Measurements from ENCODE around the gene BBOF1.
A peak's percentile ranks its signal among the peaks of the same experiment; 100 is the strongest.
"Not testable (repeated sequence)": the region's sequence is repeated elsewhere in the genome, so short reads cannot be mapped to it uniquely, and the experiment has no call there.

BBOF1 gene, protein sequence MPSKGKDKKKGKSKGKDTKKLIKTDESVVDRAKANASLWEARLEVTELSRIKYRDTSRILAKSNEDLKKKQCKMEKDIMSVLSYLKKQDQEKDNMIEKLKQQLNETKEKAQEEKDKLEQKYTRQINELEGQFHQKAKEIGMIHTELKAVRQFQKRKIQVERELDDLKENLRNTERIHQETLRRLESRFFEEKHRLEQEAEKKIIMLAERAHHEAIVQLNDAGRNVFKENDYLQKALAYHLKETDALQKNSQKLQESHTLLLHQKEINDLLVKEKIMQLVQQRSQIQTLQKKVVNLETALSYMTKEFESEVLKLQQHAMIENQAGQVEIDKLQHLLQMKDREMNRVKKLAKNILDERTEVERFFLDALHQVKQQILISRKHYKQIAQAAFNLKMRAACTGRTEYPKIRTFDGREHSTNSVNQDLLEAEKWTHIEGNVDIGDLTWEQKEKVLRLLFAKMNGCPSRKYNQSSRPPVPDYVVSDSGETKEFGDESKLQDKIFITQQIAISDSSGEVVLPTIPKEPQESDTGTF

DNA sequence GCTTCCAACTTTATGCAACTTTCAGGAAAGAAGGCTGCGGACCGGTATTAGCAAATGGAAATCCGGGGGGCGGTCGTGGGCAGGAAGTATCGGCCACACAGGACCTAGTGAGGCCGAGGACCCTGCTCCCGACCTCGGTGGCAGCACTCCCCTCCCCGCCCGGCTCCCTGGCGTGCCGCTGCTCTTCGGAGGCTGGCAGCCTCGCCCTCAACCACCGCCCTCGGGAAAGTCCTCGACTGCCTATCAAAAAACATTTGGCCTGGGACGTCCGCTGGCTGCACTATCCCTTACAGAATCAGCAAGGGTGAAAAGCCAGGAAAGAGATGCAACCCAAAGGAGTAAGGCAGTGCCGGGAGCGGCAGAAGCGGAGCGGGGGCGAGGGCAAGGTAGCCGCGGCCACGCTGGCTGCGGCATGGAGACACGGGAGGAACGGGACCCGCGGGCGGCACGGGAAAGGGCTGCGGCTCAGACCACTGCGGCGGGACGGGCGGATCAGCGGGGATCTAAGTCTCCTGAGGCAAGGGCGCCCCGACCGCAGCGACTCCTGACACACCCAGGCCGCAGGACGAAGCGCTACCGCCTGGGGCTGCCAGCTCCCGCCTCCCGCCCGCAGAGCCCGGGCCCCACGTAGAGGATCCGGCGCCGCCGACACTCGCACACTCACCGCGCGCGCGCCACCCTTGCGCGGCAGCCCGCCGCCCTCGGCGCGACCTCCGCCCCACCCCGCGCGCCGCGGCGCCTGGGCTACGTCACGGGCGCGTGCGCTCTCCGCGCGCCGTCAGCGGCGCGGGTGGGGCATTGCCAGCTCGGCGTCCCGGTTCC, at the start of gene BBOF1, which contains the start of gene ENTPD5:
Gene BBOF1 (plus strand): TSS at position 764 of the 822 bp plus-strand sequence. CDS start 130 bp downstream, outside the sequence.
Gene ENTPD5 (minus strand): TSS at position 703 of the 822 bp plus-strand sequence. CDS start 31,186 bp downstream, outside the sequence.
- DNase-seq (ENCODE audit: low read depth) = peak; percentile 49

DNA sequence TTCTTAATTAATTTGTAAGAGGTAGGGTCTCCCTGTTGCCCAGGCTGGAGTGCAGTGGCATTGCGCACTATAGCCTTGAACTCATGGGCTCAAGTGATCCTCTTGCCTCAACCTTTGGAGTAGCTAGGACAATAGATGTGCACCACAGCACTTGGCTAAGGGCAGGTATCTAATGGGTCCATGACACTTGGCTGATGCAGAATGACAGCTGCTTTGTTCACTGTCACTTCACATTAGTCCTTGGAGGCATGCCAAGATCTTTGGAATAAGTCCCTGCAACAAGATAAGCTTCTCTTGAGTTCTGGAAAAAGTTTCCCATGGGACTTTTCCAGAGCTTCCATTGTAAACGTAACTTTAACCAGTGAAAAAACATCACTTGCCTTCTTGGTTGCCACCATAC, 45.7 kb upstream of the BBOF1 start:
- no peak for DNase-seq (ENCODE audit: low read depth)

DNA sequence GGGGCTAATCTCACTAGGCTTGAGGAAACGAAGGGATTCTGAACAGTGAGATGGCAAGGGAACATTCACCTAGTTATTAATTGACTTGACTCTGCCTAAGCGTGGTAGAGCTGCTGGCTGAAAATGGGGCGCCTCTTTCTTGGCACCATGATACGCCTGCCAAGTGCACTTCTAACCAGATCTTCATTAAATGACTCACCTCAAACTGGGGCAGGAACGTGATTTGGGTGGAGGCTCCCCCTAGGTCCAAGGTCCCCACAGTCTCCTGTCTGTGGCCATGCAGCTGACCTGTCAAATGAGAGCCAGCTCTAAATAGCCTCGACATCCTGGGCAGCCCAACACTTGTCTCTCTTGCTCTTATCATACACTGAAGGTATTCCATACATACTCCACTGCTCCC, 43.0 kb upstream of the BBOF1 start:
- no peak for DNase-seq (ENCODE audit: low read depth)

DNA sequence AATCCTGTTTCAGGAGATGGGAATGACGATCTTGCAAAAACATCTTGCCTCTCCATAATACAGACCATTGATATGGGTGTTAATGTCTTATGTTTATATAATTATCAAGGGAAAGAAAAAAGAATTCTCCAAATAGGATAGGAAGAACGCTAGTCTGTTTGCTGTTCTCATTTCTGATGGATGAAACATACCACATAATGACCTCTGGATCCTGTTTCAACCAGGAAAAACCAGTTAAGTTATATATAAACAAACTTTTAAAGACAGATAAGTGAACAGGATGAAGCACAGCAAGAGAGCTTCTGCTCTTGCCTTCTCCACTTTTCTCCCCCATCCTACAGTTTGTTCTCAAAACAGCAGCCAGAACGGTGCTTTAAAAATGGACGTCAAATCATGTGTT, 41.3 kb upstream of the BBOF1 start:
- no peak for DNase-seq (ENCODE audit: low read depth)

DNA sequence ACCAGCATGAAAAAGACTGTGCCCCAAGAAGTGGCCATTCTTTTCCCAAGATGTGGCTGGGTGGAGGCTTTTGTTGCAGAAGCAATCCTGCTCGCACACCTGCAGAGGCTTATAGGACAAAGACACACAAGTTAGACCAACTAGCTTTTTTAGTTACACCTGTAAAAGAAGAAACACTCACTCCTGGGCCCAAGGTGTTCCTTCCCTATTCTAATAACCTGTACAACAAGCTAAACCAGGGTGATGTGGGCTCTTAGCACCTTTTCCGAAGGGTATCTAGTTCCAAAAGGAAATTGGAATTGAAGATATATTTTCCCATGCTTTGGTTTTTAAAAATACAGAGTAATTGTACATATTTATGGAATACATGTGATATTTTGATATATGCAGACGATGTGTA, 31.1 kb upstream of the BBOF1 start:
- DNase-seq (ENCODE audit: low read depth) = no peak

DNA sequence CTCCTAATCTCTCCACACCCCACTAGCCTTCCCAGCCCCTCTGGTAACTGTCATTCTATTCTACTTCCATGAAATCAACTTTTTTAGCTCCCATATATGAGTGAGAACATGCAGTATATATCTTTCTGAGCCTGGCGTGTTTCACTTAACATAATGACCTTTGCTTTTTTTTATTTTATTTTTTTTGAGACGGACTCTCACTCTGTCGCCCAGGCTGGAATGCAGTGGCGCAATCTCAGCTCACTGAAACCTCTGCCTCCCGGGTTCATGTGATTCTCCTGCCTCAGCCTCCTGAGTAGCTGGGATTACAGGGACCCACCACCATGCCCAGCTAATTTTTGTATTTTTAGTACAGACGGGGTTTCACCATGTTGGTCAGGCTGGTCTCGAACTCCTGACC, 30.5 kb upstream of the BBOF1 start:
- DNase-seq (ENCODE audit: low read depth) = not testable (repeated sequence)

DNA sequence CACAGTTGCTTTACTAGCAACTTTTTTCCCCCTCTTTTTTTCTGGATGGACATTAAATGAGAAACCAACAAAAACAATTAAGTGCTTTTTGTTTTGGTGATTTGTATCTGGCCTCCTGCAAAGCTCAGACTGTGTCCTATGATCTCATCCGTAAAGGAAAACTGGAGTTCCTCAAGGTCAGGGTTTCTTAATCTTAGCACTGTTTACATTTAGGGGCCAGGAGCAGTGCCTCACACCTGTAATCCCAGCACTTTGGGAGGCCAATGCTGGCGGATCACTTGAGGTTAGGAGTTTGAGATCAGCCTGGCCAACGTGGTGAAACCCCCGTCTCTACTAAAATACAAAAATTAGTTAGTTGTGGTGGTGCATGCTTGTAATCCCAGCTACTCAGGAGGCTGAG, 28.1 kb upstream of the BBOF1 start:
- DNase-seq (ENCODE audit: low read depth) = no peak

DNA sequence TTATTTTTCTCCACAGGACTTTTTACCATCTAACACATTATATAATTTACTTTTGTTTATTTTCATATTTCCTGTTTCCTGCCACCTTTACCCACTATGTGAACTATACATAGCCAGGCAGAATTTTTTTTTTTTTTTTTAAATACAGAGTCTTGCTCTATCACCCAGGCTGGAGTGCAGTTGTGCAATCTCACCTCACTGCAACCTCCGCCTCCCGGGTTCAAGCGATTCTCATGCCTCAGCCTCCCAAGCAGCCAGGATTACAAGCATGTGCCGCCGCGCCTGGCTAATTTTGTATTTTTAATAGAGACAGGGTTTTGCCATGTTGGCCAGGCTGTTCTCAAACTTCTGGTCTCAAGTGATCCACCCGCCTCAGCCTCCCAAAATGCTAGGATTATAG, 24.2 kb upstream of the BBOF1 start:
- DNase-seq (ENCODE audit: low read depth) = not testable (repeated sequence)

DNA sequence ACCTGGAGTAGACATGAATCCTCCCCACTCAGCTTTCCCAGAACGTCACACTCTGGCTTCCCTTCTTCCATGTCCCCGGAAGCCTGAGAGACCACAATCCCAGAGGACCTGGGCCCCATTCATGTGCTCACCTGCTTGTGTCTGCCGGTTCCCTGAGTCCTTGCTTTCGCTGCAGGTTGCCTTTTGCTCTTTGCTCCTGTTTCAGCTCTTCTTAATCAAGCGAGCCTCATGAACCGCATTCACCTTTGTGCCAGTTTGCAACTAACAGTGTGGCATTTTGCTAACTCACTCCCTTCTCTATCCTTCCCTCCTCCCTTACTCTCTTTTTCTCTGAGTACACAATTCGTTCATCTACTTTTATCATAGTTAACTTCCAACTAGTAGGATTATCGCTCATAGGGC, 23.2 kb upstream of the BBOF1 start:
- DNase-seq (ENCODE audit: low read depth) = no peak

DNA sequence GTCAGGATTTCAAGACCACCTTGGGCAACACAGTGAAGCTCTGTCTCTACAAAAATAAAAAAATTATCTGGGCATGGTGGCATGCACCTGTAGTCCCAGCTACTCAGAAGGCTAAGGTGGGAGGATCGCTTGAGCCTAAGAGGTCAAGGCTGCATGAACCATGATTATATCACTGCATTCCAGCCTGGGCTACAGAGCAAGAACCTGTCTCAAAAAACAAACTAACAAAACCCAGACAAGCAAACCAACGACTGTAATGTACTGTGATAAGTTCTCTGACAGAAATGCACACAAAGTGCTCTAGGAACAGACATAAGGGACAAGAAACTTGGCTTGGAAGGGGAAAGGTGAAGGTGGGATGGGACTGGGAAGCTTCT, 22.4 kb upstream of the BBOF1 start:
- DNase-seq (ENCODE audit: low read depth) = no peak

DNA sequence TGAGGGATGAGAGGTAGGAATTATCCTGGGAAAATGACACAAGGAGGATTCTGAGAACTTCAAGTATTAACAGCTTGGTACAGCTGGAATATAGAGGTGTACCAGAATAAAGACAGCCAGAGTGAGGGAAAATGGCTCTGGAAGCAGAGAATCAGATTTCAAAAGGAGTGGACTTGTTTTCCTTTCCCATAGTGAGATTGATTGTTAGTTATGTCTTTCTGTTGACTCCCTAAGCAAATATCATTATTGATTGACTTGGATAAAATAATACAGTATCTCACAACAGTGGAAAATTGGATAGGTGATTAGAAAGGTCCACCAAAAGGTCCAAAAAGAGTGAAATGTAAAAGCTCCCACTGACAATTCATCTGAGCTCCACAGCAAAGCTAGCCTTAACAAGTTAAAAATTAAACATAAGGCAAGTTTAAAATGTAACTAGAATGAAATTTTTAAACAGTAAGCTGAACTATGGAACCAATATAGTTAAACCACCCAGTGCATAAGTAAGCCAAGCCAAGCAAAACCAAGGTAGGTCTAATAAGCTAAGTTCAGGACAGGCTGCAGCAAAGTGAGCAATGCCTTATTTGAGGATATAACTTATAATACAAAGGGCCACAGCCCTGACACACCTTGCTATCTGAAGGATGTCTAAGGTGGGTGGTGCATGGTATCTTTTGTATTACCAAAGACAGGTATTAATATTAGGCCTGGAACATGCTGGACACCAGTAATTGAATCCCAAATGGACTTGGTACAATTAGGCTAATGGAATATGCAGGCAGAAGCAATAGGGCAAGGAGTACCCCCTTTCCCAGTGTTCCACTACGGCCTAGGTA, 21.8 kb upstream of the BBOF1 start:
- DNase-seq (ENCODE audit: low read depth) = no peak

DNA sequence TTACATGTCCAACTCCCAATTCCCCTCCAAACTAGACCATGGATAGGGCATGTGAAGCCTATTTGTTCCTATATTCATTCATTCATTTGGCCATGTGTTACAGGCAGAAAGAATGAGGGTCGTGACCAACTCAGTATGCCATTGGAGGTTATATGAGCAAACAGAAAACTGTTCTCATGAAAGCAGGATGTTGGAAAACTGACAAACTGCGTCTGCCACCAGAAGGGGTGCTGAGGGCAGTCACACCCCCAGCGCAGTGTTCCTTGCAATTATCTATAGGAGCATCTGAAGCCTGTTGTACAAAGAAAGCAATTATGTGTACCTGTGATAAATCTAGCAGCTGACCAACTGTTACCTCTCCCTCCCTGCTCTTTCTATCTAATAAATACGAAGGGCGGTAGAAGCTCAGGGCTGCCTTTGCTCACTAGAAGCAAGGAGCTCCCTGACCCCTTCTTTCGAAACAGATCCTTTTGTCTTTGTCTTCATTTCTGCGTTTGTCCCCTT, 21.2 kb upstream of the BBOF1 start:
- no peak for DNase-seq (ENCODE audit: low read depth)

DNA sequence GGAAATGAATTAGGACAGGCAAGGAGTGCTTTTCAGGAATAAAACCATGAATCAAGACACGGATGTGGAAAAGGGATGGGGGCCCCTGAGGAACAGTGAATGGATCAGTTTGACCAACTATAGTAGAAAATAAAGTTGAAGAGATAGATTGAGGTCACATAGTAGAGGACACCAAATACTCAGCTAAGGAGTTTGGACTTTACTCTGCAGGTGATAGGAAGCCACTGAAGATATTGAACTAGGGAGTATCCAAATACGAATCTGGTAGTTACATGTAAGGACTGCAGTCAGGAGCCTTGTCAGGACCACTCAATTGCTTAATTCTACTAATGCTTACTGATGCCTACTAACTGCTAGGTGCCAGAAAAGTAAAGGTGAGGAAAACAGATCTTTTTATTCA, 20.4 kb upstream of the BBOF1 start:
- DNase-seq (ENCODE audit: low read depth) = no peak

DNA sequence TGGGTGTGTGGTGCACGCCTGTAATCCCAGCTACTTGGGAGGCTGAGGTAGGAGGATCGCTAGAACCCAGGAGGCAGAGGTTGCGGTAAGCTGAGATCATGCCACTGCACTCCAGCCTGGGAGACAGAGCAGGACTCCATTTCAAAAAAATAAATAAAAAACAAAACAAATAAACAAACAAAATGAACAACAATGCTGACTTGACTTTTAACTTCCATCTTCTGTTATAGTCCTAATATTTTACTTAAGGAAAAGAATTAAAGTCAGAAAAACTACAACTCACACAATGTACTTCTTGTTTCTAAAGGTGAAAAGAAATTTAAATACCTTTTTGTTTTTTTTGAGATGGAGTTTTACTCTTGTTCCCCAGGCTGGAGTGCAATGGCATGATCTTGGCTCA, 13.5 kb upstream of the BBOF1 start:
- DNase-seq (ENCODE audit: low read depth) = not testable (repeated sequence)

DNA sequence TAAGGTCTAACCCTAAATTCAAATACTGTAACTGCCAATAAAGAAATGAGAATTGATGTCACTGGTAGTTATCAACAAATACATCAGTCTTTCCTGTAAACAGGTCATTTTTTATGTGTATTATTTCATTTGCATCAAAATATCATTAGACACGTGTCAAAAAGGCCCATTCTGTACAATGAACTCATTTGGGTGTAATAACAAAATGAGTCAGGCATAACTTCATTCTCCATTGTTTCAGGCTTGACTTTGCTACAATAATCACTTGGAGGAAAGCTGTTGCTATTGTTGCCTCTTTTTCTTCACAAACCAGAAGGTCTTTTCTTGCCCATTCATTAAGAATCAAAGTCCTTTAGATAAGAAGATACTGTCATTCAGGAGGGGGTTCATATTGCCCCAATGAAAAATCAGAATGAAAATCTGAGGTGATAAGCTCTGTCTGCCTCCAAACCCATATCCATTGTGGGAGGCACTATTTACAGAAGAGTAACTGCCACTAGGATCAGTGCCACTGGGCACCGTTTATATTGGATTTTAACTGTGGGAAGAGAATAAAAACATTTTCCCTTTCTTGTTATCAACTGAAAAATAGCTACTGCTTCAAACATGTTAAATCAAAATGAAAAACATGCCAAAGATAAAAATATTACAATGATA, 10.2 kb upstream of the BBOF1 start:
- DNase-seq (ENCODE audit: low read depth) = no peak

DNA sequence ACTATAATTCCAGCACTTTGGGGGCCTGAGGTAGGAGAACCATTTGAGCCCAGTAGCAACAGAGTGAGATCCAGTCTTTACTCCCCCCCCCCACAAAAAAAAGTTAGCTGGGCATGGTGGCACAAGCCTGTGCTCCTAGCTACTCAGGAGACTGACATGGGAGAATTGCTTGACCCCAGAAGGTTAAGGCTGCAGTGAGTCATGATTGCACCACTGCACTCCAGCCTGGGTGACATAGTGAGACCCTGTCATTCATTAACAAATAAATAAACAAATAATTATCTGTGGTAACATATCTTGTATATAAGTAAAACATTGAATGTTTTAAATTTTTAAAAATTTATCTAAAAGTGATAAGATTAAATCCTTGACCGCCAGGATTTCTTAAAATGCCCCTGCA, 4.8 kb upstream of the BBOF1 start:
- DNase-seq (ENCODE audit: low read depth) = no peak

DNA sequence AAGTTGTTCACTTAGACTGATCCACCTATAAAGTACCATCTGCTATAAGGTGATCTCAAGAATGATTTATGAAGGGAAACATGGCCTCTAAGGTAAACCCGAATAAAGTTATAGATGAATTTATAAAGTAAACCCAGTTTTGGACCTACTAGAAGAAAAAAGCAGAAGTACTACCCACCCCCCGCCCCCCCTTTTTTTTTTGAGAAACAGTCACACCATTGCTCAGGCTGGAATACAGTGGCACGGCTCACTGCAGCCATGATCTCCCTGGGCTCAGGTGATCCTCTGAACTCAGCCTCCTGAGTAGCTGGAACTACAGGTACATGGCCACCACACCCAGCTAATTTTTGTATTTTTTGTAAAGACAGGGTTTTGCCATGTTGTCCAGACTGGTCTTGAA, 4.0 kb upstream of the BBOF1 start:
- DNase-seq (ENCODE audit: low read depth) = no peak

DNA sequence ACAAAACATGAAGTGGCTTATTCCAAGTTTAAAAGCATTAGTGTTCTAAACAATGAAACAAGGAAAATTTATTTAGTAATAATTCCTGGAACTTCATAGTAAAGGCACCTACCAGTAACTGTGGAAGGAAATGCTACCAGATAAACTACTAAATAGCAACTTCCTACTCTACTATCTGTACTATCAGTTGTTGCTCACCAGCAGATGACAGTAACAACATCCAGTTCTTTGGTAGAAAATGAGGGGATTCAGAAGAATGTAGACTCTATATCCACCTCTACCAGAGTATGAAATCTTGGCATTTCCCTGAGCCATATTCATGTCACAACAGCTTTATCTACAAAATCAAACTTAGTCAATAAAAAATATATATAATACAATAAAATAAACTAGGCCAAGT, 3.2 kb upstream of the BBOF1 start:
- DNase-seq (ENCODE audit: low read depth) = no peak

DNA sequence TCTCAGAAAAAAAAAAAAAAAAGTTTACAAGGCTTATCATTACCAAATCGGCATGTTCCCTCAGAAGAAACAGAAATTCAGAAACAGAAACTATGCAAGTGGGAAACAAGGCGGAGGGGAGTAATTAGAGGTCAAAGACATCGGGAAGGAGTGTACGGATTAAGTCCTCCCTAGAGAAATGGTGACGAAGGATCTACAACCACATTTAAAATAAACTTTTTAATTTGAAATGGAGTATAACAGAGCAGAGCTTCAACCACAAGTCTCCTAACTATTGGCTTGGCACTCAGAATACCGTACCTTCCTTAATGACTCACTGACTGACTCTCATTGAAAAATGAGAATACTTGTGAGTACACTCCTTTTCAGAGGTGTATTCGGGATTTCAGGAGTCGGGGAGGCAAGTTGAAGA, 969 bp upstream of the BBOF1 start:
- peak; percentile 13 for DNase-seq (ENCODE audit: low read depth)

DNA sequence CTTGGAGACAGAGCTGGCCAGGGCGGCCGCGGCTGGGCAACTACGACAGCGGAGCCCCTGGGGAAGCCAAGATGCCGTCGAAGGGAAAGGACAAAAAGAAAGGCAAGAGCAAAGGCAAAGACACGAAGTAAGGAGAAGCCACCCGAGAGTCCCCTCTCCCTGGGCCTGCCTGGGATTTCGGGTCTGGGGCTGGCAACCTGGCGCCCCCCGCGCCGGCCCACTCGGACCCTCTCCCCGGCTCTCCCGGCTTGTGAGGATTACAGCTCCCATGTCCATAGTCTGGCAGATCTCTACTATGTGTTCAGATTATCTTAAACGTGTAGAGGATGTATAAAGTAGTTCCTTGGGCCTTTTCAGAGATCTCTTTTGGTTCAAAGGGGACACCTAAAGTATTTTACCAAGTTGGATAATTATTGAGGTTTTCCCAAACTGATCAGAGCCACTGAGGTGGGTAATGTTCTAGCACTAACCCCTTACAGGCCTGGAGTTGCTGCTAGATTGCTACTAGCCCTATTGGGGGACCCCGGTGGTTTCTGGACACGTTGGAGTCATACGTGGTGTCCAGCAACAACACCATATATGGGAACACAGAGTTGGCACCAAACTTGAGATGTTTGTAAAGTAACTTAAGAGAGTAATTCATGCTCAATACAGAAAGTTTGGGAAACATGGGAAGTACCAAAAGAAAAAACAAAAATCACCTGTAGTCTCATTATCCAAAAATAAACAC, 424 bp downstream of the BBOF1 start:
- peak; percentile 22 for DNase-seq (ENCODE audit: low read depth)

DNA sequence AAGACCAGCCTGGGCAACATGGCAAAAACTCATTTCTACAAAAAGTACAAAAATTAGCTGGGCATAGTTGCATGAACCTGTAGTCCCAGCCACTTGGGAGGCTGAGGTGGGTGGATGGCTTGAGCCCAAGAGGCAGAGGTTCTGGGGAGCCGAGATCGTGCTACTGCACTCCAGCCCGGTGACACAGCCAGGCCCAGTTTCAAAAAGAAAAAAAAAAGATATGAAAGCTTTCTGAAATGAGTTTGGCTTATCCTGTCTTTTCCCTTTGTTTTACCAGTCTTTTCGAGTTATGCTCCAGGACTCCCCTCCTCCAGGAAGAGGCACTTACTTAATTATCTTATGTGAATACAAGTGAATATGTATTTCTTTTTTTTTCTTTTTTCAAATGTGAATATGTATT, 3.2 kb downstream of the BBOF1 start:
- no peak for DNase-seq (ENCODE audit: low read depth)
